MG63 (cell line): ENCODE measurements around the gene DDX53. TPM values are rescaled to one million over a fixed set of nuclear protein-coding genes. Genes with fewer than 3 reads are reported as not detected.

ENCODE experiments used
- DNase-seq: peaks from one replicate; pipeline ENCODE4 v3.0.0-alpha.2; 2020
- H3K27me3 ChIP-seq: fragments of 250-450 bp; sonication (Bioruptor Pico); 2 replicates; pipeline ENCODE4 v1.5.1; 2020; ENCODE audit warnings: mild to moderate bottlenecking, moderate library complexity
- H3K36me3 ChIP-seq: fragments of 250-450 bp; sonication (Bioruptor Pico); 2 replicates; pipeline ENCODE4 v1.5.1; 2020; ENCODE audit warnings: mild to moderate bottlenecking, moderate library complexity
- H3K4me3 ChIP-seq: fragments of 250-450 bp; sonication (Bioruptor Pico); 2 replicates; pipeline ENCODE4 v1.5.1; 2020; ENCODE audit warnings: mild to moderate bottlenecking, moderate library complexity
- H3K9me3 ChIP-seq: fragments of 250-450 bp; sonication (Bioruptor Pico); 2 replicates; pipeline ENCODE4 v1.5.1; 2020; ENCODE audit warnings: mild to moderate bottlenecking, moderate library complexity
- total RNA-seq: library from RNA; depleted of rRNA; stranded (reverse); fragments of >200 nt; shearing (Covaris generic); gene quantifications from 2 replicates; pipeline ENCODE4 v1.2.3, GENCODE V29; 2014; ENCODE audit warnings: low replicate concordance

The DDX53 gene
- total RNA-seq, 1 experiment from 2014 or later = not detected

DNA sequence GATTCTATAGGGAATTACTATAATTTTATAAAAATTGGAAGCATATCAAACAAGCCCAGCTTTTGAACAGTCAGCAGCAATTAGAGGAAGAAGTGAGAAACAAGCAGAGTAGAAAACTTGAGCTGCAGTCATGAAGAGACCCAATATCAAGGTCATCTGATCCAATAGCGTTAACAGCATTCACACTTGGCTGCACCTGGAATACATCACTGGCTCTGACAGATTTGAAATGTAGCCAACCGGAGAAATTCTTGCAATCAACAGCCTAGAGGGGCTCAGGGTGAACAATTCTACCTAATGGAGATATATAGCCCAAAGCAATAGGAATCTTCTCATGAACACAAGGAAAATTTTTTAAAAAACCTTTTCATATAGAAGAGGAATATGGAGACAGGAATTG is 13.6 kb downstream of the DDX53 start:
- Histone ChIP-seq H3K4me3 (no peak overlapping the region), H3K9me3 (no peaks in the 10 kb centered on the region), H3K27me3 (no peaks in the 10 kb centered on the region), H3K36me3 (no peaks in the 10 kb centered on the region)
- DNase-seq = no peak

DNA sequence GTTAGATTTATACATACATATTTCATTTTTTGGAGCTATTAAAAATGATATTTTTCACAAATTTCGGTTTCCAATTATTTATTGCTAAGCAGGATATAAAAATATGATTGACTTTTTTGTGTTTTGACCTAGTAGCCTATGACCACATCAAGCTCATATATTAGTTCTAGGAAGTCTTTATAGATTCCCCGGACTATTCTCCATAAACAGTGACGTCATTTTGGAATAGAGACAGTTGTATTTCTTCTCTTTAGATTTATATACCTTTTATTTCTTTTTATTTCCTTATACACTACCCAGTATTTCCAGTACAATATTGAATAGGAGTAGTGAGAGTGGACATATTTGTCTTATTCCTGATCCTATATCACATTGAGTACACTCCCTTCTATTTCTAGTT is 31.8 kb downstream of the DDX53 start:
- Histone ChIP-seq H3K4me3 (no peak overlapping the region), H3K9me3 (no peaks in the 10 kb centered on the region), H3K36me3 (no peaks in the 10 kb centered on the region), H3K27me3 (no peaks in the 10 kb centered on the region)
- no peak for DNase-seq

DNA sequence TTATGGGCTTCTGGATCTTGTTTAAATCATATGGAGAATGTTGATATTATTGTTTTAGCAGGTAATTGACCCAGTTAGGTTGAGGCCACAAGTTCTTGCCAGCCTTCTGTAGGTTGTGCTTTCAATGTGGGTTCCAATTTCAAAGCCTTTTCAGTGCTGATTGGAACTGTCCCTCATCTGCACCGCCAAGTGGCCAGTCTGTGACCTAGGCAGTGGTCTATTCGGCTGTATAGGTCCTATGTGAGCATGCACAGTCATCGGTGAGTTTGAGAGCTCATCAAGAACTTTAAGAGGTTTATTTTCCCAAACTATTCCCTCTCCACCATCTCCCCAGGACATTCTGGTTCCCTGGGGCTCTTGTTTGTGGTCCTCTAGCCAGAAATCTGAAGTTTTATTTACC is 35.7 kb downstream of the DDX53 start:
- H3K9me3 ChIP-seq = no peaks in the 10 kb centered on the region
- DNase-seq = no peak
- no peaks in the 10 kb centered on the region for H3K36me3 ChIP-seq
- H3K4me3 ChIP-seq = no peak overlapping the region
- no peaks in the 10 kb centered on the region for H3K27me3 ChIP-seq

DNA sequence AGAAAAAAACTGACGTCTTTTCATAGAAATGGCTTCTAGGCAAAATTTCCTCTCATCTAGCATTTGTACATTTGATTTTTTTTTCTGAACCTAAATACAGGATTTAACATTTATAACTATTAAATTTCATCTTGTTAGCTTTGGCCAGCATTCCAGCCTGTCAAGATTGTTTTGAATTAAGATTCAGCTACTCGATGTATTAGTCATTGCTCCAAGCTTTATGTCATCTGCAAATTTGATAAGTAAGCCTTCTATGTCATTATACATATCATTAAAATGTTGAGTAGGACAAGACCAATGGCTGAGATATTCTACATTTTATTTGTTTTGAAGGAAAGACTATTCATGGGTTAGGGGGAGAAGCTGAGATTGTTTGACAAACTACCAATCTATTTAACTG is 46.7 kb downstream of the DDX53 start:
- H3K36me3 ChIP-seq = no peaks in the 10 kb centered on the region
- H3K27me3 ChIP-seq = no peaks in the 10 kb centered on the region
- no peak for DNase-seq
- H3K4me3 ChIP-seq = no peak overlapping the region
- no peaks in the 10 kb centered on the region for H3K9me3 ChIP-seq

DNA sequence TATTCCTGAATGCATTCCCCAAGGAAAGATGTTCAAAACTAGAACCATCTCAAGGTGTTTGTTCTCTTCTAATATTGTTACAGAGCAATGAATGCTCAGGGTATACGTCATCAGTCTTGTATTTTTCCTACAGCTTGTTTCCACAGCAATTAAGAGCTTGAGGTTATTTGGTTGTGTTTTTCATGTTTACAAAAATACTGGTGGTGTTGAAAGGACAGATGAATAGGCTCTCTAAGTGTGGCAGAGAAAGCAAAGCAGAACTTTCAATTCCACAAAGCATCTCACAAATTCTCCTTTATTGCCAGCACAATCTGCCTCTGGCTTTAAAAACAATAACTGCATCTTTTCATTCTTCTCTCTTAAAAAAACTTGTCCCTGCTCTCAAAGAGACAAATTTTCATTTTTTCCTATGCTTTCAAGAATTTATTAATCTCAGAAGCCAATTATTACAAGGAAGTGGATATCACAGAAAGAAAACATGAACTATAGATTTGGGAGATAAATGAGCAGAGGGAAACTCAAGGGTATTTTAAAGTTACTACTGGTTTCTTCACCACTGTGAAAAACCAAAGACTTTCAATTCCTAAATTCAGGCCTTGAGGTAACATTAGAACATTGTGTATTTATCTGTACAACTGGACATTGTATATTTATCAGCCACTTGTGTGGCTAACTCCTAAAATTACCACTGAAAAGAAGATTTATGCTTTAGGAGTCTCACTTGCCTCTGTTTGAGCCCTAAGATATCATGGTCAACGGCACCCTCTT is 49.2 kb downstream of the DDX53 start:
- Histone ChIP-seq H3K27me3 (no peaks in the 10 kb centered on the region), H3K4me3 (no peak overlapping the region), H3K9me3 (no peaks in the 10 kb centered on the region), H3K36me3 (no peaks in the 10 kb centered on the region)
- no peak for DNase-seq

DNA sequence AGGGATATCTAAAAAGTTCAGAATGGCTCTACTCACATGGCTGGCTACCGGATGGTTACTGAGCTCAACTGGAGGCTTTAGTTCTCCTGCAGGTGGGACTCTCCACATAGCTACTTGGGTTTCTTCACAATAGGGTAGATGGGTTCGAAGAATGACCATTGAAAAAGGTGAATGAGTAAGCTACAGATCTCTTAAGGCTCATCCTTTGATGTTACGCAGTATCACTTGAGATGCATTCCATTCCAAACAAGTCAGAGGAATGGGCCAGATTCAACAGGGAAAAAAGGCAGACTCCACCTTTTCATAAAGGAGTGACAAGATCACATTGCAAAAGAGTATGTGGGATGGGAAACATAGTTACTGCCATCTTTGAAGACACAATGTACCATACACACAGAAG is 52.6 kb downstream of the DDX53 start:
- no peak overlapping the region for H3K4me3 ChIP-seq
- no peaks in the 10 kb centered on the region for H3K27me3 ChIP-seq
- H3K9me3 ChIP-seq = no peaks in the 10 kb centered on the region
- no peaks in the 10 kb centered on the region for H3K36me3 ChIP-seq
- DNase-seq = no peak
